Adrenal gland (tissue), 5 donors: Measurements from ENCODE around the gene KCNG4.

Experiments used
- POLR2A ChIP-seq, 2 donors: fragments of 450-650 bp; IDR thresholded peaks; one replicate each; pipeline ENCODE4 v1.6.1; 2017; ENCODE audit warnings: antibody characterized with exemption in 2 of 2, mild to moderate bottlenecking in 2 of 2, moderate library complexity in 1 of 2
- TF ChIP-seq, protein P1 (sequence below), 6 experiments: fragments of 450-650 bp in 4 of 6; fragments of 200-600 bp in 2 of 6; sonication (generic) in 1 of 6; IDR thresholded peaks; 1 replicate in 5 of 6; 2 replicates in 1 of 6; pipeline versions ENCODE4 v1.5.1 to v1.8.0; 2016 to 2021; ENCODE audit warnings: antibody characterized with exemption in 6 of 6, mild to moderate bottlenecking in 2 of 6, moderate library complexity in 1 of 6
- donor health status: DM: no; HTN: no; CAD: no.

DNA sequence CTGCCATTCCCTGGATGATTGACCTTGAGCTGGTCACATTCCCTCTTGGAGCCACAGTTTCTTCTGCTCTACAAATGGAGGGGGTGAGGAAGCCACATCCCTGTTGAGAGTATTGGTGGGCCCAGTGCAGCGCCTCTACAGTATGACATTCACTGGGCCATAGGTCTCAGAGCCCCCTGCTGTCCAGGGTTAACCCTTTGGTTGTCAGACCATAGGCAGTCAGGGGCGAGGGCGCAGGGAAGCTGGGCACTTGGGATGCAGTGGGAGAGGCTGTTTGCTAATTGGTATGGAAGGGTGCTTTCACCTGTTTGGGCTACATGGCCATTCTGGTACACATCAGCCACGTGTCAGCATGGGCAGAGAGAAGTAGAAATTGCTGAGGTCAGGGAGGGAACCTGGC, 27.6 kb upstream of the KCNG4 start:
- no peak for TF ChIP-seq POLR2A (IDR thresholded peaks at IDR 0.05)
- TF ChIP-seq, protein P1, sequence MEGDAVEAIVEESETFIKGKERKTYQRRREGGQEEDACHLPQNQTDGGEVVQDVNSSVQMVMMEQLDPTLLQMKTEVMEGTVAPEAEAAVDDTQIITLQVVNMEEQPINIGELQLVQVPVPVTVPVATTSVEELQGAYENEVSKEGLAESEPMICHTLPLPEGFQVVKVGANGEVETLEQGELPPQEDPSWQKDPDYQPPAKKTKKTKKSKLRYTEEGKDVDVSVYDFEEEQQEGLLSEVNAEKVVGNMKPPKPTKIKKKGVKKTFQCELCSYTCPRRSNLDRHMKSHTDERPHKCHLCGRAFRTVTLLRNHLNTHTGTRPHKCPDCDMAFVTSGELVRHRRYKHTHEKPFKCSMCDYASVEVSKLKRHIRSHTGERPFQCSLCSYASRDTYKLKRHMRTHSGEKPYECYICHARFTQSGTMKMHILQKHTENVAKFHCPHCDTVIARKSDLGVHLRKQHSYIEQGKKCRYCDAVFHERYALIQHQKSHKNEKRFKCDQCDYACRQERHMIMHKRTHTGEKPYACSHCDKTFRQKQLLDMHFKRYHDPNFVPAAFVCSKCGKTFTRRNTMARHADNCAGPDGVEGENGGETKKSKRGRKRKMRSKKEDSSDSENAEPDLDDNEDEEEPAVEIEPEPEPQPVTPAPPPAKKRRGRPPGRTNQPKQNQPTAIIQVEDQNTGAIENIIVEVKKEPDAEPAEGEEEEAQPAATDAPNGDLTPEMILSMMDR (IDR thresholded peaks at IDR 0.05) = no peak
